HepG2 (cell line): ENCODE results near the gene CREBZF. TPM values are rescaled to one million over a fixed set of nuclear protein-coding genes. Genes with fewer than 3 reads are reported as not detected.

Source experiments
- ATAC-seq: fragments of 200-7000 bp; cut with Tn5 transposase; 3 replicates; pipeline ENCODE4 v1.9.1; 2020; ENCODE audit warnings: mild to moderate bottlenecking, moderate library complexity
- BruUV-seq: library from RNA; stranded (reverse); fragments of 400-500 nt; replicated peaks from 2 replicates; lab custom pipeline; 2021; lab: Mats Ljungman, UMichigan
- CTCF ChIA-PET: fragments of 300-600 bp; formaldehyde crosslinking; extraction: SDS; loops from one replicate; lab custom pipeline; 2021; ENCODE audit warnings: low total read pairs, inconsistent platforms, low intra/inter-chr PET ratio; lab: Yijun Ruan, JAX
- POLR2A ChIA-PET: fragments of 350-600 bp; sonication (Branson Sonifier 250); formaldehyde crosslinking; loops from one replicate; lab custom pipeline; 2020; ENCODE audit warnings: antibody characterized with exemption, inconsistent platforms; lab: Yijun Ruan, JAX
- DNase-seq: peaks from one replicate; pipeline ENCODE4 v3.0.0-alpha.2; 2015; ENCODE audit warnings: low spot score
- FAIRE-seq: peaks from 3 replicates; lab custom pipeline; 2011; peaks lifted over from hg19 to GRCh38; lab: Jason Lieb, UNC
- H2AFZ ChIP-seq: one replicate; pipeline ENCODE4 v1.6.1; 2011; ENCODE audit warnings: low read length, inconsistent platforms
- H3K27ac ChIP-seq: fragments of 300-600 bp; 3 replicates; pipeline ENCODE4 v1.8.0; 2011; ENCODE audit warnings: mixed run types, mild to moderate bottlenecking, mixed read lengths, low read length, inconsistent platforms; ENCODE audit not compliant: insufficient read depth; ENCODE audit errors: extremely low read length
- H3K27me3 ChIP-seq, 2 experiments: fragments of 200-600 bp in 1 of 2; 2 replicates in 1 of 2; 3 replicates in 1 of 2; pipeline versions ENCODE4 v1.6.0 to v1.8.0; 2011; ENCODE audit warnings: low read length in 2 of 2, mild to moderate bottlenecking in 2 of 2, moderate library complexity in 2 of 2, inconsistent platforms in 1 of 2; ENCODE audit not compliant: insufficient read depth in 2 of 2, control insufficient read depth in 1 of 2
- H3K36me3 ChIP-seq, 2 experiments: fragments of 200-600 bp in 1 of 2; replicated peaks in 1 of 2; 2 replicates in 1 of 2; 3 replicates in 1 of 2; pipeline versions ENCODE4 v1.5.1 to v1.8.0; 2011; ENCODE audit warnings: low read length in 2 of 2, inconsistent platforms in 1 of 2; ENCODE audit not compliant: insufficient read depth in 2 of 2, control insufficient read depth in 1 of 2
- H3K4me1 ChIP-seq: 2 replicates; pipeline ENCODE4 v1.5.1; 2012; ENCODE audit warnings: low read length, inconsistent platforms; ENCODE audit not compliant: insufficient read depth
- H3K4me2 ChIP-seq: 2 replicates; pipeline ENCODE4 v1.6.0; 2011; ENCODE audit warnings: low read depth, low read length, inconsistent platforms
- H3K4me3 ChIP-seq, 3 experiments: fragments of 200-600 bp in 1 of 3; sonication (generic), shearing (Covaris generic) in 1 of 3; replicated peaks in 1 of 3; 2 replicates each; pipeline ENCODE4 v1.5.1; 2011 to 2016; ENCODE audit warnings: low read length in 3 of 3, inconsistent platforms in 2 of 3, low read depth in 2 of 3, mild to moderate bottlenecking in 2 of 3, control low read depth in 1 of 3, mixed read lengths in 1 of 3; ENCODE audit not compliant: insufficient read depth in 1 of 3
- H3K79me2 ChIP-seq: one replicate; pipeline ENCODE4 v1.6.1; 2011; ENCODE audit warnings: low read length, inconsistent platforms; ENCODE audit not compliant: insufficient read depth
- H3K9ac ChIP-seq: 2 replicates; pipeline ENCODE4 v1.6.0; 2011; ENCODE audit warnings: mild to moderate bottlenecking, low read depth, low read length, inconsistent platforms; ENCODE audit not compliant: insufficient read depth
- H3K9me3 ChIP-seq: 2 replicates; pipeline ENCODE4 v1.5.1; 2012; ENCODE audit warnings: mild to moderate bottlenecking, low read length
- H4K20me1 ChIP-seq: 2 replicates; pipeline ENCODE4 v1.6.0; 2011; ENCODE audit warnings: inconsistent platforms, mild to moderate bottlenecking, low read length, moderate library complexity; ENCODE audit not compliant: insufficient read depth
- ATAD3A ChIP-seq: sonication (generic); formaldehyde crosslinking; IDR thresholded peaks from 2 replicates; pipeline ENCODE4 v1.4.0; 2020; ENCODE audit warnings: missing genetic modification reagents
- NAIF1 ChIP-seq: sonication (generic); formaldehyde crosslinking; IDR thresholded peaks from 2 replicates; pipeline ENCODE4 v1.5.0; 2020; ENCODE audit warnings: mild to moderate bottlenecking, missing genetic modification reagents, borderline replicate concordance
- PLRG1 ChIP-seq: fragments of 450-650 bp; conservative IDR thresholded peaks from 2 replicates; pipeline ENCODE4 v1.6.1; 2016
- SNAI1 ChIP-seq: sonication (generic); formaldehyde crosslinking; IDR thresholded peaks from 2 replicates; pipeline ENCODE4 v1.5.0; 2020; ENCODE audit warnings: mild to moderate bottlenecking, missing genetic modification reagents, borderline replicate concordance
- SRSF1 ChIP-seq: fragments of 200-400 bp; formaldehyde crosslinking; optimal IDR thresholded peaks from 2 replicates; pipeline ENCODE3; 2017; ENCODE audit warnings: mild to moderate bottlenecking, low read depth, low read length, moderate library complexity
- ZC3H4 ChIP-seq: sonication (generic); formaldehyde crosslinking; IDR thresholded peaks from 2 replicates; pipeline ENCODE4 v1.4.0; 2020; ENCODE audit warnings: missing genetic modification reagents, borderline replicate concordance
- ZNF746 ChIP-seq: sonication (generic); formaldehyde crosslinking; IDR thresholded peaks from 2 replicates; pipeline ENCODE4 v1.8.0; 2022; ENCODE audit warnings: mild to moderate bottlenecking, missing genetic modification reagents
- ZNF782 ChIP-seq: sonication (generic); formaldehyde crosslinking; IDR thresholded peaks from 2 replicates; pipeline ENCODE4 v1.4.0; 2020; ENCODE audit warnings: missing genetic modification reagents, mild to moderate bottlenecking, borderline replicate concordance
- ZNF891 ChIP-seq: sonication (generic); formaldehyde crosslinking; IDR thresholded peaks from 2 replicates; pipeline ENCODE4 v1.5.0; 2020; ENCODE audit warnings: mild to moderate bottlenecking, missing genetic modification reagents
- WGBS: methylation state at CpG from one replicate; pipeline ENCODE4 v1.1.6; 2017; ENCODE audit warnings: low lambda C conversion rate; 5-methylcytosine and 5-hydroxymethylcytosine counted together
- in situ Hi-C: cut with HindIII; loops from 2 replicates; pipeline ENCODE4 v1.10.0; 2017; ENCODE audit warnings: low pct_unique_long_range_greater_than_20kb; ENCODE audit not compliant: extremely low pct_ligation_motif_present
- intact Hi-C: fragments of 100-400 bp; cut with micrococcal nuclease; formaldehyde crosslinking; loops from one replicate; pipeline ENCODE4 v1.10.0; 2022; ENCODE audit not compliant: unreplicated experiment
- polyA plus RNA-seq, 8 experiments: library from polyadenylated mRNA; depleted of rRNA in 3 of 8; stranded (reverse) in 7 of 8; unstranded in 1 of 8; fragments of >200 nt; fragmentation: Illumina TruSeq in 4 of 8; extraction: Trizol in 4 of 8; gene quantifications; 2 replicates each; pipeline versions ENCODE4 v1.2.1 to v1.2.3, GENCODE V29; 2011 to 2016; ENCODE audit warnings: low read depth in 4 of 8, missing spikeins in 1 of 8, mixed read lengths in 1 of 8; ENCODE audit not compliant: insufficient read depth in 1 of 8
- total RNA-seq, 5 experiments: library from RNA; depleted of rRNA; stranded (reverse); fragments of >200 nt; fragmentation: Illumina TruSeq; extraction: Trizol; gene quantifications; 2 replicates each; pipeline ENCODE4 v1.2.3, GENCODE V29; 2016; ENCODE audit warnings: low read depth in 1 of 5
- TF ChIP-seq, protein P1 (sequence below): sonication (generic); formaldehyde crosslinking; IDR thresholded peaks from 2 replicates; pipeline ENCODE4 v1.4.0; 2020; ENCODE audit warnings: missing genetic modification reagents
- TF ChIP-seq, protein P2 (sequence below), 2 experiments: sonication (generic) in 1 of 2; formaldehyde crosslinking in 1 of 2; IDR thresholded peaks; 2 replicates each; pipeline versions ENCODE4 v1.4.0 to v1.6.1; 2018 to 2020; ENCODE audit warnings: missing genetic modification reagents in 2 of 2, borderline replicate concordance in 1 of 2, low read depth in 1 of 2, mild to moderate bottlenecking in 1 of 2, missing biosample characterization in 1 of 2

Gene CREBZF
- total and polyA plus RNA-seq, 2 of the 13 experiments (the other 11 are each of a cell fraction or from before 2014, with no cell fraction given) = 30.6 to 43.1 TPM

DNA sequence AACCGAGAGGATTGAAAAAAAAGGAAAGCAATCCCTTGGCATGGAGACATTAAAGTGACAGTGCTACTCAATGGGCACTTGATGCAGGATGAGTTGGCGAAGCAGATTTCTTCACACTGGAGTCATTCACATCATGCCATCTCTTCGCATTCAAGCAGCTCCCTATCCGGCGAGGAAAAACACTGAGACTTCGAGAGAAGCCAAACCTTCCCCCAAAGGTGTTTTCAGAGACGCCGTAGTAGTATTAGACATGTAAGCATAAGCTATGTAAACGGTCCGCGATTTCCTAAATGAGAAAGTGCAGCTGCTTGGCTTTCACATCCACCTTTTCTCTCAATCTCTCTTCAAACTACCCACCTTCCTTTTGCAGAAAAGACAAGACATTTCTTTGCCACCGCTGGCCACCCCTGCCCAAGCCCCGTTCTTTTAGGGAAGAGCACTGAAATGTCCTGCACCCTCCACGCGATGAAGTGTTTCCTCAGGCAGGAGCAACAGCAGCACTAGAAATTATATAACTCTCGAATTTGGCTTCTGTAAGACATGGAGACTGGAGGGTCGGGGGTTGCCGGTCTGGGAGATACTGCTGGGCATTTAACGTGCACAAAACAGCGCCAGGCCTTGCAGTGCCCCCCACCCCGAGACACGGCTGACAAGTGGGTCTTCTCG, 37.5 kb downstream of the CREBZF start, which contains the start of gene DLG2 (continued):
- TF ChIP-seq, protein P1, sequence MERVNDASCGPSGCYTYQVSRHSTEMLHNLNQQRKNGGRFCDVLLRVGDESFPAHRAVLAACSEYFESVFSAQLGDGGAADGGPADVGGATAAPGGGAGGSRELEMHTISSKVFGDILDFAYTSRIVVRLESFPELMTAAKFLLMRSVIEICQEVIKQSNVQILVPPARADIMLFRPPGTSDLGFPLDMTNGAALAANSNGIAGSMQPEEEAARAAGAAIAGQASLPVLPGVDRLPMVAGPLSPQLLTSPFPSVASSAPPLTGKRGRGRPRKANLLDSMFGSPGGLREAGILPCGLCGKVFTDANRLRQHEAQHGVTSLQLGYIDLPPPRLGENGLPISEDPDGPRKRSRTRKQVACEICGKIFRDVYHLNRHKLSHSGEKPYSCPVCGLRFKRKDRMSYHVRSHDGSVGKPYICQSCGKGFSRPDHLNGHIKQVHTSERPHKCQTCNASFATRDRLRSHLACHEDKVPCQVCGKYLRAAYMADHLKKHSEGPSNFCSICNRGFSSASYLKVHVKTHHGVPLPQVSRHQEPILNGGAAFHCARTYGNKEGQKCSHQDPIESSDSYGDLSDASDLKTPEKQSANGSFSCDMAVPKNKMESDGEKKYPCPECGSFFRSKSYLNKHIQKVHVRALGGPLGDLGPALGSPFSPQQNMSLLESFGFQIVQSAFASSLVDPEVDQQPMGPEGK (CRISPR knock-in tag) = 0 out of 2 replicates have a peak, but pooled peaks have one; percentile 13
- TF ChIP-seq, protein P2, sequence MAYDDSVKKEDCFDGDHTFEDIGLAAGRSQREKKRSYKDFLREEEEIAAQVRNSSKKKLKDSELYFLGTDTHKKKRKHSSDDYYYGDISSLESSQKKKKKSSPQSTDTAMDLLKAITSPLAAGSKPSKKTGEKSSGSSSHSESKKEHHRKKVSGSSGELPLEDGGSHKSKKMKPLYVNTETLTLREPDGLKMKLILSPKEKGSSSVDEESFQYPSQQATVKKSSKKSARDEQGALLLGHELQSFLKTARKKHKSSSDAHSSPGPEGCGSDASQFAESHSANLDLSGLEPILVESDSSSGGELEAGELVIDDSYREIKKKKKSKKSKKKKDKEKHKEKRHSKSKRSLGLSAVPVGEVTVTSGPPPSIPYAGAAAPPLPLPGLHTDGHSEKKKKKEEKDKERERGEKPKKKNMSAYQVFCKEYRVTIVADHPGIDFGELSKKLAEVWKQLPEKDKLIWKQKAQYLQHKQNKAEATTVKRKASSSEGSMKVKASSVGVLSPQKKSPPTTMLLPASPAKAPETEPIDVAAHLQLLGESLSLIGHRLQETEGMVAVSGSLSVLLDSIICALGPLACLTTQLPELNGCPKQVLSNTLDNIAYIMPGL (CRISPR knock-in tag; IDR thresholded peaks at IDR 0.05; ENCODE audit: borderline replicate concordance in 1 of 2, low read depth in 1 of 2) = no peak
- TF ChIP-seq NAIF1 (CRISPR knock-in tag) = no peak
- 0 out of 2 replicates have a peak, but pooled peaks have one; percentile 18 for TF ChIP-seq ZNF782 (CRISPR knock-in tag)

DNA sequence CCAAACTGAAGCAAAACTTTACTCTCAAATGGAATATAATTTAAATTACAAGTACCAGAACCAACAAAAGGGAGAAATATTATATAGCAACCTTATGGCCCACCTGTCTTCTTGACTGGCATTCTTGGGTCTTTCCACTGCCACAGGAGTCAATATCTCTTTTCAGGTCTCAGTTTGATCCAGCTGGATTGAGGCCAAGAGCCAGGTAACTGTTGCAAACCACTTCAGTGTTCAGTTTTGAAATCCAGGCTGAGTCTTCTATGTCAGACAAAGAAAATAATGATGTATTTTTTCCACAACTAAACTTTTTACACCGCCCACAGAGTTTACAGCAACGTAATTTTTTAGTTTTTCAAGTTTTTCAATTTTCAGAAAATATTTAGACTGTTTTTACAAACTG, 38.4 kb downstream of the CREBZF start:
- H3K9me3 ChIP-seq = no peaks in the 10 kb centered on the region
- BruUV-seq = no TSS peak
- H3K9ac ChIP-seq = peak overlapping the region; percentile 61; the same call in 1 of the 2 replicates
- peak overlapping the region; percentile 91 for H3K4me2 ChIP-seq
- POLR2A ChIA-PET = interaction anchor here (1.4 kb wide), 1 partner anchor 39 kb away, joined by 4 read pairs; the partner anchor contains the start of gene CREBZF
- WGBS = 11% methylated on average over 2 of the region's 2 CpGs
- intact Hi-C loops = loop anchor here (10.0 kb wide), 1 partner anchor 438 kb away; the partner anchor contains the start of gene PICALM
- H3K79me2 ChIP-seq = peaks cover 30% of the 10 kb centered on the region
- peak overlapping the region; percentile 46 for H2AFZ ChIP-seq
- H3K4me3 ChIP-seq = peak overlapping the region in 2 of 3 experiments; percentile 81 to 88; a peak in 4 of 6 replicates
- H4K20me1 ChIP-seq = no peaks in the 10 kb centered on the region
- DNase-seq (no peak), FAIRE-seq (no peak), ATAC-seq (no peak)
- H3K27ac ChIP-seq = no peak overlapping the region
- in situ Hi-C loops = loop anchor here (25.0 kb wide), 1 partner anchor 636 kb away; no protein-coding TSS in a partner anchor
- H3K4me1 ChIP-seq = peaks cover 27% of the 10 kb centered on the region
- CTCF ChIA-PET = no interaction called here
- H3K27me3 ChIP-seq = no peaks in the 10 kb centered on the region; a peak in 1 of 5 replicates
- no peaks in the 10 kb centered on the region; a peak in 1 of 5 replicates for H3K36me3 ChIP-seq
- TF ChIP-seq ZNF746 (no peak), SNAI1 (CRISPR knock-in tag) (no peak), ATAD3A (CRISPR knock-in tag) (no peak), SRSF1 (no peak), PLRG1 (no peak), ZNF891 (CRISPR knock-in tag) (no peak), ZC3H4 (CRISPR knock-in tag) (no peak)
